ENCODE data around the gene CNGB1. TPM values are rescaled to one million over a fixed set of nuclear protein-coding genes. Genes with fewer than 3 reads are reported as not detected.

CNGB1 gene
- total RNA-seq, 1 donor from 2014 or later = not detected

GRCh38 chr16:57868913-57869520, 101.9 kb downstream of the CNGB1 start:
- Histone ChIP-seq H3F3A (ENCODE audit: low read depth) (no peaks in the 10 kb centered on the region), H3K4me3 (no peak overlapping the region), H3K27me3 (no peaks in the 10 kb centered on the region), H3K4me1 (peaks cover 8% of the 10 kb centered on the region), H3K27ac (no peak overlapping the region), H3K79me2 (ENCODE audit: low read depth) (no peaks in the 10 kb centered on the region), H4K20me1 (ENCODE audit: low read depth) (no peaks in the 10 kb centered on the region), H3K9ac (no peak overlapping the region), H3K4me2 (no peak overlapping the region), H2AFZ (replicated peaks) (no peak overlapping the region), H3K9me3 (ENCODE audit: low read depth) (no peaks in the 10 kb centered on the region), H3K36me3 (no peaks in the 10 kb centered on the region)
- TF ChIP-seq EZH2phosphoT487 (IDR thresholded peaks at IDR 0.05) (no peak), EZH2 (IDR thresholded peaks at IDR 0.05) (no peak)
- TF ChIP-seq, protein P1, sequence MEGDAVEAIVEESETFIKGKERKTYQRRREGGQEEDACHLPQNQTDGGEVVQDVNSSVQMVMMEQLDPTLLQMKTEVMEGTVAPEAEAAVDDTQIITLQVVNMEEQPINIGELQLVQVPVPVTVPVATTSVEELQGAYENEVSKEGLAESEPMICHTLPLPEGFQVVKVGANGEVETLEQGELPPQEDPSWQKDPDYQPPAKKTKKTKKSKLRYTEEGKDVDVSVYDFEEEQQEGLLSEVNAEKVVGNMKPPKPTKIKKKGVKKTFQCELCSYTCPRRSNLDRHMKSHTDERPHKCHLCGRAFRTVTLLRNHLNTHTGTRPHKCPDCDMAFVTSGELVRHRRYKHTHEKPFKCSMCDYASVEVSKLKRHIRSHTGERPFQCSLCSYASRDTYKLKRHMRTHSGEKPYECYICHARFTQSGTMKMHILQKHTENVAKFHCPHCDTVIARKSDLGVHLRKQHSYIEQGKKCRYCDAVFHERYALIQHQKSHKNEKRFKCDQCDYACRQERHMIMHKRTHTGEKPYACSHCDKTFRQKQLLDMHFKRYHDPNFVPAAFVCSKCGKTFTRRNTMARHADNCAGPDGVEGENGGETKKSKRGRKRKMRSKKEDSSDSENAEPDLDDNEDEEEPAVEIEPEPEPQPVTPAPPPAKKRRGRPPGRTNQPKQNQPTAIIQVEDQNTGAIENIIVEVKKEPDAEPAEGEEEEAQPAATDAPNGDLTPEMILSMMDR (IDR thresholded peaks at IDR 0.05) = no peak
- no peak for DNase-seq (ENCODE audit: low spot score)
- H3K4me3 Mint-ChIP-seq = no peak overlapping the region
- H3K27me3 Mint-ChIP-seq (ENCODE audit: insufficient read depth, low read depth) = peaks cover 7% of the 10 kb centered on the region
- H3K36me3 Mint-ChIP-seq = no peaks in the 10 kb centered on the region
- H3K4me1 Mint-ChIP-seq = peaks cover 10% of the 10 kb centered on the region
- H3K27ac Mint-ChIP-seq = no peak overlapping the region
- no peaks in the 10 kb centered on the region for H3K9me3 Mint-ChIP-seq

- H3K27ac Mint-ChIP-seq = no peak overlapping the region
- Histone ChIP-seq H3K9ac (no peak overlapping the region), H2AFZ (replicated peaks) (no peak overlapping the region), H3K27me3 (no peaks in the 10 kb centered on the region), H3K4me3 (no peak overlapping the region), H4K20me1 (ENCODE audit: low read depth) (no peaks in the 10 kb centered on the region), H3K9me3 (ENCODE audit: low read depth) (no peaks in the 10 kb centered on the region), H3K4me1 (peaks cover 16% of the 10 kb centered on the region), H3K36me3 (no peaks in the 10 kb centered on the region), H3K4me2 (no peak overlapping the region), H3F3A (ENCODE audit: low read depth) (peaks cover 10% of the 10 kb centered on the region), H3K27ac (no peak overlapping the region), H3K79me2 (ENCODE audit: low read depth) (no peaks in the 10 kb centered on the region)
- H3K27me3 Mint-ChIP-seq (ENCODE audit: insufficient read depth, low read depth) = peaks cover 7% of the 10 kb centered on the region
- DNase-seq (ENCODE audit: low spot score) = no peak
- H3K4me1 Mint-ChIP-seq = peaks cover 15% of the 10 kb centered on the region
- TF ChIP-seq EZH2phosphoT487 (IDR thresholded peaks at IDR 0.05) (no peak), EZH2 (IDR thresholded peaks at IDR 0.05) (no peak)
- TF ChIP-seq, protein P1 (IDR thresholded peaks at IDR 0.05) = no peak
- H3K4me3 Mint-ChIP-seq = no peak overlapping the region
- no peaks in the 10 kb centered on the region for H3K36me3 Mint-ChIP-seq
- no peaks in the 10 kb centered on the region for H3K9me3 Mint-ChIP-seq
Observed at GRCh38 chr16:57867000-57867561, 103.8 kb downstream of the CNGB1 start.

DNA sequence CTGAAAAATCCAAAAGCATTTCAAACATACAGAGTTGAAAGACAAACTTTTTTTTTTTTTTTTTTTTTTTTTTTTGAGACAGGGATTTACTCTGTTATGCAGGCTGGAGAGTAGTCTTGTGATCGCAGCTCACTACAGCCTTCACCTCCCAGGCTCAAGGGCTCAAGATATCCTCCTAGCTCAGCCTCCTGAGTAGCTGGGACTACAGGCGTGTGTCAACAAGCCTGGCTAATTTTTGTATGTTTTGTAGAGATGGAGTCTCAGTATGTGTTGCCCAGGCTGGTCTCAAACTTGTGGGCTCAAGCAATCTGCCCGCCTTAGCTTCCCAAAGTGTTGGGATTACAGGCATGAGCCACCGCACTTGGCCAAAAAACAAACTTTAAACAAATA, 104.4 kb downstream of the CNGB1 start:
- Mint-ChIP-seq H3K27me3 (ENCODE audit: insufficient read depth, low read depth) (peaks cover 7% of the 10 kb centered on the region), H3K27ac (no peak overlapping the region), H3K4me1 (peaks cover 15% of the 10 kb centered on the region), H3K4me3 (no peak overlapping the region), H3K9me3 (no peaks in the 10 kb centered on the region), H3K36me3 (no peaks in the 10 kb centered on the region)
- Histone ChIP-seq H3K9me3 (ENCODE audit: low read depth) (no peaks in the 10 kb centered on the region), H3K9ac (no peak overlapping the region), H3K36me3 (no peaks in the 10 kb centered on the region), H3K79me2 (ENCODE audit: low read depth) (no peaks in the 10 kb centered on the region), H3F3A (ENCODE audit: low read depth) (peaks cover 10% of the 10 kb centered on the region), H3K27me3 (no peaks in the 10 kb centered on the region), H3K27ac (no peak overlapping the region), H3K4me1 (peaks cover 16% of the 10 kb centered on the region), H3K4me2 (no peak overlapping the region), H3K4me3 (no peak overlapping the region), H2AFZ (replicated peaks) (no peak overlapping the region), H4K20me1 (ENCODE audit: low read depth) (no peaks in the 10 kb centered on the region)
- TF ChIP-seq EZH2 (IDR thresholded peaks at IDR 0.05) (no peak), EZH2phosphoT487 (IDR thresholded peaks at IDR 0.05) (no peak)
- TF ChIP-seq, protein P1 (IDR thresholded peaks at IDR 0.05) = no peak
- no peak for DNase-seq (ENCODE audit: low spot score)
